ENCODE data around the gene CXCL1. TPM values are rescaled to one million over a fixed set of nuclear protein-coding genes. Genes with fewer than 3 reads are reported as not detected.

Gene CXCL1
- total RNA-seq, 1 experiment from 2014 or later, result 267 TPM

- no peaks in the 10 kb centered on the region for H3K79me2 ChIP-seq (ENCODE audit: low read length)
- no peak overlapping the region for H3K4me3 ChIP-seq (ENCODE audit: low read length)
- intact Hi-C loops (cut with micrococcal nuclease), result no loop called here
- ChIA-PET CTCF (no interaction called here), POLR2A (ENCODE audit: unreplicated experiment) (no interaction called here)
- H4K20me1 ChIP-seq (ENCODE audit: low read length), result no peaks in the 10 kb centered on the region
- no peak overlapping the region for H3K9ac ChIP-seq (ENCODE audit: low read length)
- H3K36me3 ChIP-seq (ENCODE audit: low read depth, low read length), result peaks cover 7% of the 10 kb centered on the region
- H3K27me3 ChIP-seq (ENCODE audit: low read length), result no peaks in the 10 kb centered on the region
- H3K27ac ChIP-seq (ENCODE audit: low read length), result no peak overlapping the region
- H3F3A ChIP-seq (ENCODE audit: low read length, unreplicated experiment), result peaks cover 11% of the 10 kb centered on the region
- BruUV-seq (replicated peaks), result no TSS peak
- TF ChIP-seq EZH2 (IDR thresholded peaks at IDR 0.05; ENCODE audit: low read length, unreplicated experiment) (no peak), EZH2phosphoT487 (IDR thresholded peaks at IDR 0.05; ENCODE audit: borderline replicate concordance, low read length) (no peak), CTCF (conservative IDR thresholded peaks at IDR 0.05; ENCODE audit: low read depth, low read length) (no peak)
- no peak overlapping the region for H2AFZ ChIP-seq (ENCODE audit: low read length)
- DNase-seq, result no peak
- no peak overlapping the region for H3K4me2 ChIP-seq (ENCODE audit: low read length)
- H3K4me1 ChIP-seq (ENCODE audit: insufficient read depth, low read length), result peaks cover 18% of the 10 kb centered on the region
- ATAC-seq, result no peak
- H3K9me3 ChIP-seq (ENCODE audit: low read length), result peaks cover 10% of the 10 kb centered on the region
- no peaks in the 10 kb centered on the region for H3K9me2 ChIP-seq (replicated peaks; ENCODE audit: low read length)
Observed at GRCh38 chr4:73831569-73831968, 37.6 kb upstream of the CXCL1 start.

GRCh38 chr4:73832651-73833237, 36.4 kb upstream of the CXCL1 start:
- ChIA-PET POLR2A (ENCODE audit: unreplicated experiment) (no interaction called here), CTCF (no interaction called here)
- H3K79me2 ChIP-seq (ENCODE audit: low read length), result peaks cover 11% of the 10 kb centered on the region
- TF ChIP-seq CTCF (conservative IDR thresholded peaks at IDR 0.05; ENCODE audit: low read depth, low read length) (no peak), EZH2phosphoT487 (IDR thresholded peaks at IDR 0.05; ENCODE audit: borderline replicate concordance, low read length) (no peak), EZH2 (IDR thresholded peaks at IDR 0.05; ENCODE audit: low read length, unreplicated experiment) (no peak)
- no peaks in the 10 kb centered on the region for H4K20me1 ChIP-seq (ENCODE audit: low read length)
- peaks cover 27% of the 10 kb centered on the region for H3K4me1 ChIP-seq (ENCODE audit: insufficient read depth, low read length)
- H3K9me2 ChIP-seq (replicated peaks; ENCODE audit: low read length), result no peaks in the 10 kb centered on the region
- H3F3A ChIP-seq (ENCODE audit: low read length, unreplicated experiment), result peaks cover 11% of the 10 kb centered on the region
- H3K4me3 ChIP-seq (ENCODE audit: low read length), result no peak overlapping the region
- ATAC-seq (peak; percentile 29), DNase-seq (peak; percentile 74)
- no peak overlapping the region for H3K9ac ChIP-seq (ENCODE audit: low read length)
- no peaks in the 10 kb centered on the region for H3K27me3 ChIP-seq (ENCODE audit: low read length)
- H3K4me2 ChIP-seq (ENCODE audit: low read length), result 0 out of 2 replicates have a peak overlapping the region, but pooled peaks have one; percentile 0
- no TSS peak for BruUV-seq (replicated peaks)
- H2AFZ ChIP-seq (ENCODE audit: low read length), result peak overlapping the region; percentile 4; the same call in 1 of the 2 replicates
- intact Hi-C loops (cut with micrococcal nuclease), result no loop called here
- H3K36me3 ChIP-seq (ENCODE audit: low read depth, low read length), result peaks cover 2% of the 10 kb centered on the region; the same call in 1 of the 2 replicates
- H3K27ac ChIP-seq (ENCODE audit: low read length), result peak overlapping the region; percentile 45
- H3K9me3 ChIP-seq (ENCODE audit: low read length), result peaks cover 2% of the 10 kb centered on the region
